ENCODE measurements around the gene DPH5. TPM values are rescaled to one million over a fixed set of nuclear protein-coding genes. Genes with fewer than 3 reads are reported as not detected.
"Not testable (repeated sequence)": the region's sequence is repeated elsewhere in the genome, so short reads cannot be mapped to it uniquely, and the experiment has no call there.

Gene DPH5
- total RNA-seq, 2 experiments from 2014 or later = 56.5 to 59.6 TPM

DNA sequence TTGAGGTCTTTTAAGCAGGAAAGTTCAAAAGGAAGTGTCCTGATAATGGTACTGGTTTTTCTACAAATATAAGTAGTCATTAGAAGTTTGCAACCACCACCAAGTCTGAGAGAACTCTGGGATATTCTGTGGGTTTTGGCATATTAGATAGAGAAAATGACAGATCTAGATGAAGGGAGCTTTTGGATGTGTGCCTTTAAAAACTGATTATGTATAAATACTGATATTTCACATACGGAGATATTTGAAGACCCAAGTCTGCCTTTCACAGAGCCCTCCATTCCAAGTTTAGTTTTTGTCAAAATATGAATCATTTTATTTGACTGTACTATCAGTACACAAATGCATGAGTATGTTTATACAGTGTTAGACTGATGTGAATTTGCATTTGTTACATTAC is 48.6 kb downstream of the DPH5 start:
- peaks cover 58% of the 10 kb centered on the region for H3K36me3 Mint-ChIP-seq
- H3K27ac Mint-ChIP-seq = no peak overlapping the region

DNA sequence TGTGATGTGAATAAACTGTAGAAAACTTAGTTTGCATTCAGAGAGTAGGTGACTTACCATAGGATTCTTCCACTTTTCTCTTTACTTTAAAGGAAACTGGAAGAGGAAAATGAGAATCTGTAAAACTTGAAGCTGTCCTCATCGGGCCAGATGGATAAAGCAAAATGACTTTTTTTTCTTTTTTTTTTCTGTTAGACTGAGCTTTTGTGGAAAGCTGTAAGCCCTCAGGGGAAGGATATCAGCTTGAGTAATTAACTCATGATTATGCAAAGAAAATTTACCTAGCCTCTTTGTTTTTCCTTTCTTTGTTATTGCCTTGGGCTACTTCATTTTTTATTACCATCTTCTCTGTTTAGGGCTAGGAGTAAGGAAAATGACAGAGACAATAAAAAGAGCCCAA is 53.4 kb downstream of the DPH5 start:
- Mint-ChIP-seq H3K36me3 (peaks cover 44% of the 10 kb centered on the region), H3K27me3 (no peaks in the 10 kb centered on the region), H3K4me3 (no peak overlapping the region), H3K27ac (no peak overlapping the region), H3K4me1 (ENCODE audit: low read depth) (peaks cover 30% of the 10 kb centered on the region), H3K9me3 (no peaks in the 10 kb centered on the region)
- CTCF ChIA-PET = no interaction called here
- DNase-seq = no peak
- intact Hi-C loops (cut with micrococcal nuclease) = no loop called here
- POLR2A ChIA-PET = no interaction called here

More for the DNA sequence above, 48.6 kb downstream of the DPH5 start:
- ChIA-PET CTCF (interaction anchor here (0.7 kb wide), 1 partner anchor 332 kb away, joined by 6 read pairs; no protein-coding TSS in a partner anchor), POLR2A (no interaction called here)
- intact Hi-C loops (cut with micrococcal nuclease) = no loop called here
- Mint-ChIP-seq H3K4me3 (no peak overlapping the region), H3K4me1 (ENCODE audit: low read depth) (peaks cover 7% of the 10 kb centered on the region), H3K27me3 (no peaks in the 10 kb centered on the region), H3K9me3 (no peaks in the 10 kb centered on the region)
- no peak for DNase-seq

DNA sequence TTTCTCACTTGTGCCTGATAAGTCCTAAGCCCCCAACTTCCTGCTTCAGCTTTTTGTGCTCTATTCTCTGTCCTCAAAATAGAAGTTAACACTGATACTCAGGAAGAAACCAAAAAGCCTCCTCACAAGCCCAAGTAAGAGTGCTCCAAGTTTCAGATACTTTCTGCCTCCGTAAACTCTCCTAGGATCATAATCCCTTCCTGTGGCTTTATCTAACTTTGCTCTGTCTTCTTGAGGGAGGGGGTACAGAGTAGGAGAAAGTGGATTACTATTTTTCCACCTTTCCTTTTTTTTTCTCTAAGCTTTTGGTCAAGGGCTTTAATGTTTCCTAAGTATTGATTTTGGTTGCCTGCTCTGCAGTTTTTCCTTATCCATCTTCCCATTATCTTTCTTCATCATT is 54.6 kb downstream of the DPH5 start:
- Mint-ChIP-seq H3K27ac (no peak overlapping the region), H3K27me3 (no peaks in the 10 kb centered on the region), H3K4me1 (ENCODE audit: low read depth) (peaks cover 30% of the 10 kb centered on the region), H3K9me3 (no peaks in the 10 kb centered on the region), H3K4me3 (no peak overlapping the region), H3K36me3 (peaks cover 42% of the 10 kb centered on the region)
- intact Hi-C loops (cut with micrococcal nuclease) = no loop called here
- DNase-seq = no peak
- POLR2A ChIA-PET = no interaction called here
- CTCF ChIA-PET = no interaction called here

DNA sequence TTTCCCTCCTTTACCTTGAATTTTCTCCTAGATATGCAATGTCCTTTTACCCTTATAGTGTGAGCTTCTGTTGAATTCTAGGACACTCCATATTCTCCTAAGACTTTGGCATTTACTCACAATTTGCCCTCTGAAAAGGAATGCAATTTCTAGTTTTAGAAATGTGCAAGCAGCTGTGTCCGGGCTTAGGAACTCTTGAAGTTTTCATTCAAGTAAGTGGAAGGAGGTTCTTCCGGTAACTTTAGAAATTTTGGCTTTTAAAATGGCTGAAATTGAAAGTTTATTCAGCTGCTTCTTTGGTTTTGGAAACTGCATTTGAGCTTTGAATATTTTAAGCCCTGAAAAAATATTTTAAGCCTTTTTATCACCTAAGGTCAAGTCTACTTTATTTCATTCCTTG is 56.3 kb downstream of the DPH5 start:
- Mint-ChIP-seq H3K27ac (no peak overlapping the region), H3K9me3 (no peaks in the 10 kb centered on the region), H3K4me1 (ENCODE audit: low read depth) (peaks cover 30% of the 10 kb centered on the region), H3K27me3 (no peaks in the 10 kb centered on the region), H3K36me3 (peaks cover 45% of the 10 kb centered on the region), H3K4me3 (no peak overlapping the region)
- ChIA-PET POLR2A (no interaction called here), CTCF (no interaction called here)
- intact Hi-C loops (cut with micrococcal nuclease) = no loop called here
- DNase-seq = no peak

DNA sequence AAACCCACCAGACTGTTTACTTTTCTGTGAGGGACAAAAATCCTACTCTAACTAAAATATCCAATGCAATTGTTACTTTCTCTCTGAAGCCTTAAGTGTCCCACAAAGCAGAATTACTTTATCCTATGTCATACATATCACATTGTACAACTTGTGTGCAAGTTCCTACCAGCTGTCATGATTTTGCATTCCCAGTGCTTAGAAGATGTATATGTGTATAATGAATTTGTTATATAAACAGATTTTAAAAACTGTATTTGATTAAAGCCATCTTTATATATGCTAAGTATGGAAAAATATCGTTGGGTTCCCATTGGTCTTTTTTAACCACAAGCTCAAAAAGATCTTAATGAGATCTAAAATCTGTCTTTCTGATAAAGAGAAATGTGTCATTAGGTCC is 57.0 kb downstream of the DPH5 start:
- Mint-ChIP-seq H3K27ac (no peak overlapping the region), H3K4me1 (ENCODE audit: low read depth) (peaks cover 28% of the 10 kb centered on the region), H3K36me3 (peaks cover 42% of the 10 kb centered on the region), H3K9me3 (no peaks in the 10 kb centered on the region), H3K4me3 (no peak overlapping the region), H3K27me3 (no peaks in the 10 kb centered on the region)
- ChIA-PET CTCF (no interaction called here), POLR2A (no interaction called here)
- DNase-seq = no peak
- intact Hi-C loops (cut with micrococcal nuclease) = no loop called here

DNA sequence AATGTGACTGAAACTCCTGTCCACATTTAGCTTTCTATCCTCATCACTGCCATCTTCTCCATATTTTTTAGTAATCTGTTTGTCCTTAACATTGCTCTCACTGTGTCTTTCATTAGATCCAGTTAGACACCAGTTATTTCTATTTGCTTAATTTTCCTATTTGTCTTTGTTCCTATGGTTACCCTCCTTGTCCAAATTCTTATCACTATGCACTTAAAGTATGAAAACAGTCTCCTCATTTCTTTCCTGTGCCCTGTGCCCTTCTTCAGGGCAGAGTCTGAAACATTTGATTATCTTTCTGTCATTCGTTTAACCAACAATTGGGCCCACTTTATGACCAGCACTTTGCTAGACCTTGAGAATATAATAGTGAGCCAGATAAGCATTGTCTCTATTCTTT is 65.5 kb downstream of the DPH5 start:
- DNase-seq = no peak
- intact Hi-C loops (cut with micrococcal nuclease) = no loop called here
- no peaks in the 10 kb centered on the region for H3K27me3 Mint-ChIP-seq
- no peak overlapping the region for H3K4me3 Mint-ChIP-seq
- ChIA-PET CTCF (interaction anchor here (1.5 kb wide), 1 partner anchor 328 kb away, joined by 4 read pairs; no protein-coding TSS in a partner anchor), POLR2A (no interaction called here)
- no peaks in the 10 kb centered on the region for H3K9me3 Mint-ChIP-seq
- peaks cover 25% of the 10 kb centered on the region for H3K4me1 Mint-ChIP-seq (ENCODE audit: low read depth)
- peaks cover 52% of the 10 kb centered on the region for H3K36me3 Mint-ChIP-seq
- H3K27ac Mint-ChIP-seq = no peak overlapping the region

DNA sequence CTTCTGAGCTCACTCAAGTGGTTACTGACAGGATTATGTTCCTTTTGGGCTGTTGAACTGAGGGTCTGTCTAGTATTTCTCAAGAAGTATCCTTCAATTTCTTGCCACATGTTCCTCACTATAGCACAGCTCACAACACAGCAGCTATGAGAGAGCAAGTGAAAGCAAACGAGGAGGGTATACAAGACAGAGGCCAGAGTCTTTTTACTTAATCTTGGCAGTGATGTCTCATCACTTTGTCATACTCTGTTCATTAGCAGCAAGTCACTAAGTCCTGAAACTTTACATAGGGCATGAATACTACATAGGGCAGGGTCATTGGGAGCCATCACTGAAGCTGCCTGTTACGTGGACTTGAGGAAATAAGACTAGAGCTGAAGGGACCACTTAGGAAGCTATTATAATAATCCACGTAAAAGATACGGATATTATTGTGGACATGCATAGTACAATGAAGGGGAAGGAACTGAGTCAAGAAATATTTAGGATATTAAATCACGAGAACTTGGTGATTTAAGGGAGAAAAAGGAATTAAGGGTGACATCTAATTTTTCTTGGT is 66.0 kb downstream of the DPH5 start:
- intact Hi-C loops (cut with micrococcal nuclease) = no loop called here
- H3K4me1 Mint-ChIP-seq (ENCODE audit: low read depth) = peaks cover 25% of the 10 kb centered on the region
- POLR2A ChIA-PET = no interaction called here

DNA sequence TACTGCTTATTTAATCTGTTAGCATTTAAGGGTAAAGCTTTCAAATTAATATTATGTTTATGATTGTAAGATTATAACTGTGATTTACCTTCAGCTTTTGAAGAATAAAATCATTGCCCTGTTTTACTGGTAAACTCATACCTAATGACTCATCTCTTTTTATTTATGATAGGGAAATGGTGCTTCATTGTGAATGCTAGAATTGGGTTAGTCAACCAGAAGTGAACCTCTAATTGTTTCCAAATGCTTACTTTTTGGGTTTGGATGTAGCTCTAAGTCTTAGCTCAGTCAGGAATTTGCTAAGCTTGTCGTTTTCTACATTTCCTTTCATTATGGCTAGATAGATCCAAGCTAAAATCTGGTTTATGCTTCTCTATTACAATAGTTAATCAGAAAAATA is 70.3 kb downstream of the DPH5 start:
- intact Hi-C loops (cut with micrococcal nuclease) = loop anchor here (1.0 to 2.0 kb wide), 2 partner anchors 13 to 59 kb away; partner anchors contain the start of gene SLC30A7
- H3K4me3 Mint-ChIP-seq = no peak overlapping the region

More for the DNA sequence above, 66.0 kb downstream of the DPH5 start:
- CTCF ChIA-PET = interaction anchor here (0.6 to 1.5 kb wide), 3 partner anchors 32 to 329 kb away, joined by 3 to 6 read pairs (median 4); no protein-coding TSS in a partner anchor
- H3K9me3 Mint-ChIP-seq = no peaks in the 10 kb centered on the region
- H3K4me3 Mint-ChIP-seq = no peak overlapping the region
- H3K36me3 Mint-ChIP-seq = peaks cover 48% of the 10 kb centered on the region
- H3K27ac Mint-ChIP-seq = no peak overlapping the region
- no peak for DNase-seq
- H3K27me3 Mint-ChIP-seq = no peaks in the 10 kb centered on the region

DNA sequence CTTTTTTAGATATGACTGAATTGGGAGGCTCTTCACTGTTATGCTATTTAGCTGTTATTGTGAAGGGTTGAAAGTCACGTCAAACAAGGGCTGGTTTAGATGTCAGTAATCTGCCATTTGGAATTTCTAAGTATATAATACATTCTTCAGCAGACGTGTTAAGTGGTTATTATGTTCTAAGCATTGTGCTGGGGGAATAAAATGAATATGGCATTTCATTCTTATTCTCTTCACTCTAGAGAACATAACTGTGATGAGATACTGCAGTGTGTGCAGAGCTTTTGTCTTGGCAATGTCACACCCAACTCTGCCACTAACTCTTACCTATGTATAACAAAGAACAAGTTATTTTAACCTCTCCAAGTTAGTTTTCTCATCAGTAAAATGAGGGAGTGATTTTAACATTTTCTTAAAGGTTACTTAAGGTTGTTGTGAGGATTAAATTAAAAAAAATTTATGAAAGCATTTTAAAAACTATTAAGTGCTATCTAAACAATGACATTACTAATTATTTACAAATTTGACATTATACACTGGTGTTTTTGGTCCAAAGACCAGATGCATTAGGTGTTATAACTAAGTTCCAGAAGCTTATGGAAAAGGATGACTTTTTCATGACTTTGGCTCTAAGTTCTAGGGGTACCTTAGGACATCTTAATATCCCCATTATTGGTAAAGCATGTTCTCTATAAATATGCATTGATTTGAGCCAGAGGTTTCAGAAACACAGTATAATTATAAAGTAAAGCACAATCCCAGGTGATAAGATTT is 71.4 kb downstream of the DPH5 start:
- peaks cover 60% of the 10 kb centered on the region for H3K36me3 Mint-ChIP-seq
- intact Hi-C loops (cut with micrococcal nuclease) = loop anchor here (1.0 to 2.0 kb wide), 4 partner anchors 27 to 337 kb away; partner anchors contain the start of gene SLC30A7
- H3K27ac Mint-ChIP-seq = no peak overlapping the region
- H3K27me3 Mint-ChIP-seq = no peaks in the 10 kb centered on the region
- H3K4me3 Mint-ChIP-seq = no peak overlapping the region
- DNase-seq = no peak
- POLR2A ChIA-PET = interaction anchor here (0.8 kb wide), 1 partner anchor 28 kb away, joined by 3 read pairs; no protein-coding TSS in a partner anchor
- peaks cover 51% of the 10 kb centered on the region for H3K4me1 Mint-ChIP-seq (ENCODE audit: low read depth)
- CTCF ChIA-PET = interaction anchor here (1.0 to 1.7 kb wide), 2 partner anchors 14 to 334 kb away, joined by 3 to 7 read pairs; no protein-coding TSS in a partner anchor
- peaks cover 32% of the 10 kb centered on the region for H3K9me3 Mint-ChIP-seq

More for the DNA sequence above, 70.3 kb downstream of the DPH5 start:
- Mint-ChIP-seq H3K4me1 (ENCODE audit: low read depth) (peaks cover 48% of the 10 kb centered on the region), H3K9me3 (peaks cover 30% of the 10 kb centered on the region), H3K27ac (peak overlapping the region; percentile 56), H3K27me3 (no peaks in the 10 kb centered on the region), H3K36me3 (peaks cover 57% of the 10 kb centered on the region)
- ChIA-PET CTCF (interaction anchor here (1.7 kb wide), 1 partner anchor 333 kb away, joined by 7 read pairs; no protein-coding TSS in a partner anchor), POLR2A (interaction anchor here (0.5 to 1.2 kb wide), 4 partner anchors 13 to 223 kb away, joined by 3 to 7 read pairs (median 3); no protein-coding TSS in a partner anchor)
- no peak for DNase-seq

DNA sequence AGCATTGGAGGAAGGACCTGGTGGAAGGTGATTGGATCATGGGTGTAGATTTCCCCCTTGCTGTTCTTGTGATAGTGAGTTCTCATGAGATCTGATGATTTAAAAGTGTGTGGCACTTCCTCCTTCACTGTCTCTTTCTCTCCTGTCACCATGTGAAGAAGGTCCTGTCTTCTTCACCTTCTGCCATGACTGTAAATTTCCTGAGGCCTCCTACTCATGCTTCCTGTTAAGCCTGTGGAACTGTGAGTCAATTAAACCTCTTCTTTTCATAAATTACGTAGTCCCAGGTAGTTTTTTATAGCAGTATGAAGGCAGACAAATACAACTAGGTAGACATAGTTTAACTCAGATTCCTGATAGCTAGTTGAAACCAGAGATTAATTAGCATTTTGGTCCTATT is 72.6 kb downstream of the DPH5 start:
- intact Hi-C loops (cut with micrococcal nuclease) = loop anchor here (1.0 to 2.0 kb wide), 3 partner anchors 26 to 338 kb away; no protein-coding TSS in a partner anchor
- H3K27me3 Mint-ChIP-seq, POLR2A ChIA-PET, H3K4me3 Mint-ChIP-seq: not testable (repeated sequence)
- H3K9me3 Mint-ChIP-seq = peaks cover 42% of the 10 kb centered on the region
- H3K4me1 Mint-ChIP-seq (ENCODE audit: low read depth) = peaks cover 59% of the 10 kb centered on the region
- H3K36me3 Mint-ChIP-seq = peaks cover 68% of the 10 kb centered on the region
- DNase-seq = peak; percentile 25
- CTCF ChIA-PET = interaction anchor here (1.0 kb wide), 1 partner anchor 13 kb away, joined by 3 read pairs; no protein-coding TSS in a partner anchor
- H3K27ac Mint-ChIP-seq = peak overlapping the region; percentile 73

DNA sequence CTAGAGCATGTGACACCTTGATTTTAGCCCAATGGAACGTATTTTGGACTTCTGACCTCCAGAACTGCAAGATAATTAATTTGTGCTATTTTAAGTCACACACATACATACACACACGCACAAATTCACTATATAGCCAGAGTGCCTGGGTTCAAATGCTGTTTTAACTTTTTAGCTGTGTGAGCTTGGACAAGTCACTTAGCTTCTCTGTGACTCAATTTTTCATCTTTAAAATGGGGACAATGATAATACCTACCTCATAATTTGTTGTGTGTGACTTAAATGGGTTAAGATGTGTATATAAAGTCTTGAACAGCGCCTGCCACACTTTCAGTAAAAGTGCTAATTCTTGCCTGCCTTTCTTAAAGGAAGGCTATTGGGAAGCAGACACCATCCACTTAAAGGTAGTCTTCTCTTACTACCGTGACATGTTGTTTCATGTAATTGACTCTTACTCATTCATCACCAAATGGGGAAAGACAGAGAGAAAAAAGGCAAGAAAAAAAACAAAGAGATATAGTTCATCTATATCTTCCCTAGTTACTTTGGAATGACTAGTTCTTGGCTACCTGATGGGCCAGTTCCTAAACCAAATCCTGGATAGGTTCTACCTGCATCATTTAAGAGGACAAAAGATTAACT is 73.4 kb downstream of the DPH5 start:
- peaks cover 73% of the 10 kb centered on the region for H3K36me3 Mint-ChIP-seq
- no peaks in the 10 kb centered on the region for H3K27me3 Mint-ChIP-seq
- H3K4me1 Mint-ChIP-seq (ENCODE audit: low read depth) = peaks cover 66% of the 10 kb centered on the region
- intact Hi-C loops (cut with micrococcal nuclease) = loop anchor here (2.0 kb wide), 2 partner anchors 25 to 55 kb away; no protein-coding TSS in a partner anchor
- POLR2A ChIA-PET = no interaction called here
- CTCF ChIA-PET = interaction anchor here (1.1 kb wide), 1 partner anchor 336 kb away, joined by 4 read pairs; no protein-coding TSS in a partner anchor
- peaks cover 50% of the 10 kb centered on the region for H3K9me3 Mint-ChIP-seq
- peak overlapping the region; percentile 73 for H3K27ac Mint-ChIP-seq
- no peak overlapping the region for H3K4me3 Mint-ChIP-seq
- DNase-seq = no peak

DNA sequence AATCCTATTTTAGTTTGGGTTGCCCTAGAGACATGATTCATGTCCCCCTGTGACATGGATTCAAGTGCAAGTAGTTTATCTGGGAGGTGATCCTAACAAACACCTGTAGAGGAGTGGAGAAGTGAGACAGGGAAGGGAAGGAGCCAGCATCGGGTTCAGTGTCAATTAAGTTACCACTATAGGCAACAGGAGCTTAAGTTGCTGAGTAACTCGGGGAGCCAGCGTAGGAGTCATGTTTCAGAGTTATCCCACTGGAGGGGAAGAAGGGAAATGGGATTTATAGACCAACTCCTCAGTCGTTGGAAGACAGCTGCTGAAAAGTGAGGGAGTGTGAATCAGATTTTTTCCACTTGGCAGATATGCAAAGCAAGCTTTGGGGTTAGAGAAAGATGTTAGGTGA is 74.8 kb downstream of the DPH5 start:
- Mint-ChIP-seq H3K9me3 (peaks cover 64% of the 10 kb centered on the region), H3K27me3 (no peaks in the 10 kb centered on the region)
- CTCF ChIA-PET = interaction anchor here (0.7 kb wide), 1 partner anchor 14 kb away, joined by 3 read pairs; no protein-coding TSS in a partner anchor

More for the DNA sequence above, 74.8 kb downstream of the DPH5 start:
- Mint-ChIP-seq H3K36me3 (peaks cover 85% of the 10 kb centered on the region), H3K27ac (peak overlapping the region; percentile 44), H3K4me3 (no peak overlapping the region), H3K4me1 (ENCODE audit: low read depth) (peaks cover 63% of the 10 kb centered on the region)
- DNase-seq = no peak
- POLR2A ChIA-PET = no interaction called here
- intact Hi-C loops (cut with micrococcal nuclease) = no loop called here

Measured in activated CD4-positive, alpha-beta memory T cell treated with anti-CD3 and anti-CD28 coated beads for 36 hours (primary cell).